Pancreas (tissue), 10 donors: ENCODE measurements around the gene FOXA1. TPM values are rescaled to one million over a fixed set of nuclear protein-coding genes. Genes with fewer than 3 reads are reported as not detected.

Source experiments
- ATAC-seq, 4 donors: fragments of 200-7000 bp; cut with Tn5 transposase; one replicate each; pipeline versions ENCODE4 v1.8.0 to v1.9.1; 2020; ENCODE audit warnings: mild to moderate bottlenecking in 4 of 4, moderate library complexity in 4 of 4
- DNase-seq, 6 donors: peaks; one replicate each; pipeline ENCODE4 v3.0.0-alpha.2; 2020
- FAIRE-seq: peaks from 2 replicates; lab custom pipeline; 2012; peaks lifted over from hg19 to GRCh38; lab: Jason Lieb, UNC
- H3K27ac ChIP-seq, 4 donors: fragments of 200-600 bp; sonication (generic); 1 replicate in 3 of 4; 2 replicates in 1 of 4; pipeline versions ENCODE4 v1.5.0 to v1.8.0; 2020
- H3K27me3 ChIP-seq, 4 donors: fragments of 200-600 bp; one replicate each; pipeline ENCODE4 v1.8.0; 2021
- H3K36me3 ChIP-seq, 3 donors: fragments of 200-600 bp; sonication (generic) in 1 of 3; one replicate each; pipeline versions ENCODE4 v1.5.0 to v1.8.0; 2020 to 2021
- H3K4me1 ChIP-seq, 3 donors: fragments of 200-600 bp; one replicate each; pipeline ENCODE4 v1.8.0; 2021
- H3K4me3 ChIP-seq, 4 donors: fragments of 200-600 bp; sonication (generic) in 2 of 4; one replicate each; pipeline versions ENCODE4 v1.5.0 to v1.8.0; 2020 to 2021
- H3K9me3 ChIP-seq, 4 donors: fragments of 200-600 bp; one replicate each; pipeline ENCODE4 v1.8.0; 2021
- CTCF ChIP-seq, 4 donors: fragments of 200-600 bp; sonication (generic) in 3 of 4; IDR thresholded peaks; one replicate each; pipeline versions ENCODE4 v1.5.0 to v1.8.0; 2021; ENCODE audit warnings: antibody characterized with exemption in 4 of 4
- WGBS, 2 donors: extraction: QIAGEN DNeasy Blood & Tissue Kit; methylation state at CpG; one replicate each; pipeline ENCODE4 v1.1.7; 2013; 5-methylcytosine and 5-hydroxymethylcytosine counted together
- intact Hi-C, 3 donors: fragments of 100-400 bp; cut with DNase I; formaldehyde crosslinking; loops; one replicate each; pipeline versions ENCODE4 v1.11.1 to v1.14.2; 2022
- polyA plus RNA-seq, 2 donors: library from polyadenylated mRNA; stranded (reverse); fragments of 200-250 nt; gene quantifications; one replicate each; pipeline ENCODE4 v1.2.3, GENCODE V29; 2013
- total RNA-seq, 6 donors: library from RNA; stranded (reverse); fragmentation: NEBNext Ultra II Directional in 4 of 6; extraction: Animal tissue kit (Norgen Biotek cat#: 25700) in 4 of 6; gene quantifications; one replicate each; pipeline versions ENCODE4 v1.2.1 to v1.2.4, GENCODE V29; 2021 to 2023
- donor health status: healthy with polysubstance abuse.
- donor health status: DM: no; HTN: no; CAD: no; lungs with moderate emphysema.
- donor health status: DM: no; HTN: no; CAD: no.
- donor health status: control.
- donor health status: control.
- donor health status: Bipolar disorder and iron deficiency.
- donor health status: DM: yes; HTN: yes; CAD: no.
- donor health status: DM: no; HTN: no; CAD: no.
- donor health status: DM: no; HTN: no; CAD: no.
- donor health status: DM: yes; HTN: yes; CAD: no.

FOXA1 gene
- total and polyA plus RNA-seq, 8 donors: 0.12 to 1.4 (median 0.51) TPM

- Histone ChIP-seq H3K27me3 (peaks cover 2 to 30% (median 18%) of the 10 kb centered on the region in 4 donors), H3K27ac (no peak overlapping the region), H3K4me3 (peak overlapping the region in 2 of 4 donors; percentile 16 to 39), H3K36me3 (no peaks in the 10 kb centered on the region), H3K4me1 (peaks cover 0 to 8% (median 0%) of the 10 kb centered on the region in 3 donors), H3K9me3 (peaks cover 0 to 3% (median 0%) of the 10 kb centered on the region in 4 donors)
- TF ChIP-seq CTCF (IDR thresholded peaks at IDR 0.05): no peak
- FAIRE-seq: no peak
- WGBS, 2 donors: 13% methylated on average over 61 to 67 of the region's 67 CpGs
- intact Hi-C loops: no loop called here
- peak; percentile 13 to 63 (median 17) for ATAC-seq
- peak in 3 of 6 donors; percentile 26 to 64 (median 58) for DNase-seq
Observed at GRCh38 chr14:37583358-37584210, 11.5 kb downstream of the FOXA1 start.

GRCh38 chr14:37580146-37580545 is 14.9 kb downstream of the FOXA1 start:
- ATAC-seq: no peak
- no peak overlapping the region for H3K4me3 ChIP-seq
- intact Hi-C loops: no loop called here
- no peaks in the 10 kb centered on the region for H3K36me3 ChIP-seq
- H3K27me3 ChIP-seq: peaks cover 0 to 9% (median 3%) of the 10 kb centered on the region in 4 donors
- WGBS, 2 donors: 72 to 93% methylated on average over 2 of the region's 2 CpGs
- no peak overlapping the region for H3K27ac ChIP-seq
- no peak for FAIRE-seq
- H3K4me1 ChIP-seq: peaks cover 0 to 8% (median 0%) of the 10 kb centered on the region in 3 donors
- H3K9me3 ChIP-seq: no peaks in the 10 kb centered on the region
- DNase-seq: no peak
- TF ChIP-seq CTCF (IDR thresholded peaks at IDR 0.05): no peak

- Histone ChIP-seq H3K4me1 (peaks cover 0 to 5% (median 0%) of the 10 kb centered on the region in 3 donors), H3K27ac (no peak overlapping the region), H3K27me3 (peaks cover 0 to 4% (median 0%) of the 10 kb centered on the region in 4 donors), H3K36me3 (no peaks in the 10 kb centered on the region), H3K4me3 (no peak overlapping the region), H3K9me3 (no peaks in the 10 kb centered on the region)
- FAIRE-seq (no peak), DNase-seq (no peak), ATAC-seq (no peak)
- intact Hi-C loops: no loop called here
- no peak for TF ChIP-seq CTCF (IDR thresholded peaks at IDR 0.05)
- 36 to 45% methylated on average over 9 of the region's 9 CpGs for WGBS, 2 donors
Observed at GRCh38 chr14:37579274-37579673, 15.8 kb downstream of the FOXA1 start.

- H3K9me3 ChIP-seq: no peaks in the 10 kb centered on the region
- DNase-seq (no peak), FAIRE-seq (no peak), ATAC-seq (no peak)
- no peak overlapping the region for H3K27ac ChIP-seq
- no peaks in the 10 kb centered on the region for H3K36me3 ChIP-seq
- H3K4me1 ChIP-seq: no peaks in the 10 kb centered on the region
- intact Hi-C loops: no loop called here
- no peak overlapping the region for H3K4me3 ChIP-seq
- no peak for TF ChIP-seq CTCF (IDR thresholded peaks at IDR 0.05)
- H3K27me3 ChIP-seq: peaks cover 0 to 3% (median 0%) of the 10 kb centered on the region in 4 donors
- 86 to 89% methylated on average over 2 of the region's 2 CpGs for WGBS, 2 donors
Observed at GRCh38 chr14:37573356-37573755, 21.7 kb downstream of the FOXA1 start.

GRCh38 chr14:37571391-37571790 is 23.7 kb downstream of the FOXA1 start:
- Histone ChIP-seq H3K27me3 (peaks cover 0 to 3% (median 0%) of the 10 kb centered on the region in 4 donors), H3K4me3 (no peak overlapping the region), H3K36me3 (no peaks in the 10 kb centered on the region), H3K4me1 (peaks cover 0 to 8% (median 5%) of the 10 kb centered on the region in 3 donors), H3K27ac (no peak overlapping the region), H3K9me3 (no peaks in the 10 kb centered on the region)
- TF ChIP-seq CTCF (IDR thresholded peaks at IDR 0.05): no peak
- no peak for DNase-seq
- intact Hi-C loops: no loop called here
- no peak for ATAC-seq
- no peak for FAIRE-seq
- 86 to 95% methylated on average over 4 of the region's 4 CpGs for WGBS, 2 donors
